Nephron progenitor cell (in vitro differentiated cells): ENCODE data around the gene ARMC8.

Experiments used
- DNase-seq: peaks from one replicate; pipeline ENCODE4 v3.0.0; 2021
- H3K27ac Mint-ChIP-seq: 2 replicates; pipeline ENCODE4 v1.8.0; 2021; ENCODE audit warnings: mild to moderate bottlenecking, moderate library complexity, mixed read lengths
- H3K27me3 Mint-ChIP-seq: 2 replicates; pipeline ENCODE4 v1.8.0; 2021; ENCODE audit warnings: mild to moderate bottlenecking, low read depth, mixed read lengths; ENCODE audit not compliant: poor library complexity
- H3K36me3 Mint-ChIP-seq: 2 replicates; pipeline ENCODE4 v1.8.0; 2021; ENCODE audit warnings: low read depth, mixed read lengths
- H3K4me1 Mint-ChIP-seq: 2 replicates; pipeline ENCODE4 v1.8.0; 2021; ENCODE audit warnings: mixed read lengths
- H3K4me3 Mint-ChIP-seq: 2 replicates; pipeline ENCODE4 v1.8.0; 2021; ENCODE audit warnings: mild to moderate bottlenecking, moderate library complexity, mixed read lengths
- H3K9me3 Mint-ChIP-seq: 2 replicates; pipeline ENCODE4 v1.8.0; 2021; ENCODE audit warnings: mild to moderate bottlenecking, moderate library complexity, mixed read lengths
- TF ChIP-seq, protein P1 (sequence below): fragments of 200-600 bp; sonication (generic); IDR thresholded peaks from 2 replicates; pipeline ENCODE4 v1.5.0; 2021; ENCODE audit warnings: antibody characterized with exemption

ARMC8 gene

DNA sequence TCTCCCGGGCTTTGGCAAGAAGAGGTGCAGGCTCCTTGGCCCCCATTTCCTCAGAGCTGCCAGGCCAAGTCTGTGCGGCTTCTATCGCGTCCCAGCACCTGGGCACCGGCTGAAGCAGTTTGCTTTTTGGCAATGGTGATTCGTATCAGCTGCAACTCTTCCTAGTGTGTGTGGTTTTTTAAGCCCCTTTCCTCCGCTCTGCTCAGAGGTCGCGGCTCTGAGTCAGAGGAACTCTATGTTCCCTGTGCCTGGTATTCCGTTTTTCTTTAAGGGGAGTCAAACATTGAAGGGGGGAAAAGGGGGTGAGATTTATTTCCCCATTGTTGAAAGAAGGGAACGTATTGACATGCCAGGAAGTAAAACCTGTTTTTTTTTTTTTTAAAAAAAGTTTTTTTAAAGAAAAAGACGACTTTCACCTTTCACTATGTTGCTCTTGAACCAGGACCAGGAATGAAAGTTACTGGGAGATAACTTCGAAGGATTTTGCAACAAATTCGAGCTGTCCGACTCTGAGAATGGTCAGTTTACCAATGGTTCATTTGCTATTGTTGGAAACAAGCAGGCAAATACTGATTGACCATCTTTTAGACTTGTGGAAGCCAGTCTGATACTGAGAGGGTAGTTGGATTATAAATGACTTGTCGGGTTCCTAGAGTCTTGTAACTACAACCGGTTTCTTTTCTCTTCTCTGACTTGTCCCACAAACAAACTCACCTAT, 1.1 kb downstream of the ARMC8 start:
- Mint-ChIP-seq H3K27me3 (peaks cover 29% of the 10 kb centered on the region), H3K4me3 (peak overlapping the region; percentile 97), H3K4me1 (peaks cover 48% of the 10 kb centered on the region), H3K27ac (peak overlapping the region; percentile 83), H3K36me3 (peaks cover 36% of the 10 kb centered on the region), H3K9me3 (peaks cover 16% of the 10 kb centered on the region)
- DNase-seq: no peak
- TF ChIP-seq, protein P1, sequence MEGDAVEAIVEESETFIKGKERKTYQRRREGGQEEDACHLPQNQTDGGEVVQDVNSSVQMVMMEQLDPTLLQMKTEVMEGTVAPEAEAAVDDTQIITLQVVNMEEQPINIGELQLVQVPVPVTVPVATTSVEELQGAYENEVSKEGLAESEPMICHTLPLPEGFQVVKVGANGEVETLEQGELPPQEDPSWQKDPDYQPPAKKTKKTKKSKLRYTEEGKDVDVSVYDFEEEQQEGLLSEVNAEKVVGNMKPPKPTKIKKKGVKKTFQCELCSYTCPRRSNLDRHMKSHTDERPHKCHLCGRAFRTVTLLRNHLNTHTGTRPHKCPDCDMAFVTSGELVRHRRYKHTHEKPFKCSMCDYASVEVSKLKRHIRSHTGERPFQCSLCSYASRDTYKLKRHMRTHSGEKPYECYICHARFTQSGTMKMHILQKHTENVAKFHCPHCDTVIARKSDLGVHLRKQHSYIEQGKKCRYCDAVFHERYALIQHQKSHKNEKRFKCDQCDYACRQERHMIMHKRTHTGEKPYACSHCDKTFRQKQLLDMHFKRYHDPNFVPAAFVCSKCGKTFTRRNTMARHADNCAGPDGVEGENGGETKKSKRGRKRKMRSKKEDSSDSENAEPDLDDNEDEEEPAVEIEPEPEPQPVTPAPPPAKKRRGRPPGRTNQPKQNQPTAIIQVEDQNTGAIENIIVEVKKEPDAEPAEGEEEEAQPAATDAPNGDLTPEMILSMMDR: no peak

DNA sequence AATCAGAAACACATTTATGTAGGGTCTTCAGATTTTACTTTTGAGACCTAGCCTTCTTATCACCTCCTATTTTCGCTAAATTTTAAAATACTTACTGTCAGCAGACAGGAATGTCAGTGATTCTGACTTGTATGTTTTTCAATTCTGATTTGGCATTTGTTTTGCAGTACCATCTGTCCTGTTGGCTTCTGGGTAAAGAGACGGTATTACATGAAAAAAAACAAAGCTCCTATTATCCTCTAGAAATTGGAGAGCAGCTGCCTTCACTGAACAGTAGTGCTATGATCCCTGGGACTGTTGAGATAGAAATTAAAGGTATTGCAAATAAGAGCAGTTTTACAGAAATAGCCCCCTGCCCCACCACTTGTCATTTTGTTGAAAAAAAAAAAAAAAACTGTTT, 8.4 kb downstream of the ARMC8 start:
- Mint-ChIP-seq H3K4me3 (no peak overlapping the region), H3K27ac (no peak overlapping the region), H3K27me3 (no peaks in the 10 kb centered on the region), H3K4me1 (no peaks in the 10 kb centered on the region), H3K36me3 (peaks cover 49% of the 10 kb centered on the region), H3K9me3 (peaks cover 16% of the 10 kb centered on the region)
- TF ChIP-seq, protein P1: no peak
- no peak for DNase-seq

GRCh38 chr3:138196023-138196422, 8.9 kb downstream of the ARMC8 start:
- H3K27ac Mint-ChIP-seq: no peak overlapping the region
- no peak overlapping the region for H3K4me3 Mint-ChIP-seq
- H3K4me1 Mint-ChIP-seq: no peaks in the 10 kb centered on the region
- peaks cover 43% of the 10 kb centered on the region for H3K36me3 Mint-ChIP-seq
- H3K9me3 Mint-ChIP-seq: peaks cover 12% of the 10 kb centered on the region
- TF ChIP-seq, protein P1: no peak
- DNase-seq: no peak
- H3K27me3 Mint-ChIP-seq: no peaks in the 10 kb centered on the region

DNA sequence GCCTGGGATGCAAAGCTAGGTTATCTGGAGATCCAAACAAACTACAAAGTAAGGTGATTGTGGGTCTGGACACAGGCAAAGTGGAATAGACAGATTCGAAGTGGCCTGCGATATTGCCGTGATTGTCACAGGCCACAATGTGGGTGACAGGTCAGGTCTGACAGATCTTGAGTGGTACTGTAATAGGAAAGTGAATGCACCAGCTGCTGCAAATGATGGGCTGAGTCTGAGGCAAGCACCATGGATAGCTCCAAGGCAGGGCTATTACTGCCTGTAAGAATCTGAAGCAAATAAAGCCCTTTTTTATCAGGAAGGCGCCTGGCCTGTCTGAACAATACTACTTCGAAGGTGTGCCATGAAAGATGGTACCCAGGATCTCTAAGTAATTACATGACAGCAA, 10.0 kb downstream of the ARMC8 start:
- Mint-ChIP-seq H3K4me1 (peaks cover 5% of the 10 kb centered on the region), H3K27me3 (no peaks in the 10 kb centered on the region), H3K27ac (no peak overlapping the region), H3K4me3 (no peak overlapping the region), H3K36me3 (peaks cover 39% of the 10 kb centered on the region), H3K9me3 (peaks cover 6% of the 10 kb centered on the region)
- TF ChIP-seq, protein P1: no peak
- DNase-seq: peak; percentile 48

GRCh38 chr3:138197524-138197923, 10.4 kb downstream of the ARMC8 start:
- TF ChIP-seq, protein P1: no peak
- H3K27ac Mint-ChIP-seq: no peak overlapping the region
- H3K9me3 Mint-ChIP-seq: peaks cover 4% of the 10 kb centered on the region
- no peak overlapping the region for H3K4me3 Mint-ChIP-seq
- peaks cover 5% of the 10 kb centered on the region for H3K4me1 Mint-ChIP-seq
- H3K36me3 Mint-ChIP-seq: peaks cover 36% of the 10 kb centered on the region
- no peak for DNase-seq
- H3K27me3 Mint-ChIP-seq: no peaks in the 10 kb centered on the region

DNA sequence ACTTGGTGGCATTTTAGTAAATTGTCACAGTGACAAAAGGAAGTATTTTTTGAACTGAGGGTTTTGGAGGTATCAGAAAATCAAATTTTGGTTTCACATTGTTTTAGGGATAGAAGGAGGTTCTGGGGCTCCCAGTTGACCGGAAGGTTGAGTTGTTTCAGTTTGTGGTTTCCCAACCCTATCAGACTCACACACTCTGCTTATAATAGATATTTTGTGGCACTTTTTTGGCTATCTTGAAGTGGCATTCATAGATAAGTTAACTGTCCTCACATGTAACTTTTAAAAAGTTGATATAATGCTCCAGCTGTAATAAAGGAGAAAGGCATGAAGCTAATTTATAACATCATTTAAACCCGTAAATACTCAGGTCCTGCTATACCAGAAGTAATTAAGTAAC, 12.8 kb downstream of the ARMC8 start:
- H3K27me3 Mint-ChIP-seq: no peaks in the 10 kb centered on the region
- H3K9me3 Mint-ChIP-seq: no peaks in the 10 kb centered on the region
- no peak for DNase-seq
- peaks cover 33% of the 10 kb centered on the region for H3K36me3 Mint-ChIP-seq
- TF ChIP-seq, protein P1: no peak
- H3K4me3 Mint-ChIP-seq: no peak overlapping the region
- H3K27ac Mint-ChIP-seq: no peak overlapping the region
- H3K4me1 Mint-ChIP-seq: peaks cover 20% of the 10 kb centered on the region
